ENCODE measurements around the gene MTHFD2L.

- no peak for TF ChIP-seq CTCF (IDR thresholded peaks at IDR 0.05)
- no peak for TF ChIP-seq POLR2AphosphoS5 (IDR thresholded peaks at IDR 0.05; ENCODE audit: insufficient read depth in 1 of 2, low read depth in 1 of 2)
These were observed 32.9 kb upstream of the MTHFD2L start for GRCh38 chr4:74125029-74125428.
